Adrenal gland (tissue), 12 donors: ENCODE results near the gene KIF5A. TPM values are rescaled to one million over a fixed set of nuclear protein-coding genes. Genes with fewer than 3 reads are reported as not detected.

Source experiments
- DNase-seq, 7 donors: peaks; one replicate each; pipeline ENCODE4 v3.0.0-alpha.2; 2019 to 2020
- H3K27ac ChIP-seq, 5 donors: fragments of 200-600 bp; sonication (generic) in 4 of 5; 1 replicate in 3 of 5; 2 replicates in 2 of 5; pipeline versions ENCODE4 v1.5.1 to v1.8.0; 2016 to 2020; ENCODE audit warnings: mild to moderate bottlenecking in 1 of 5
- H3K27me3 ChIP-seq: fragments of 200-600 bp; 2 replicates; pipeline ENCODE4 v1.8.0; 2021
- H3K36me3 ChIP-seq, 2 donors: fragments of 200-600 bp; replicated peaks in 1 of 2; 1 replicate in 1 of 2; 2 replicates in 1 of 2; pipeline versions ENCODE4 v1.5.1 to v1.8.0; 2018 to 2022
- H3K4me1 ChIP-seq, 2 donors: fragments of 200-600 bp; replicated peaks in 1 of 2; 1 replicate in 1 of 2; 2 replicates in 1 of 2; pipeline versions ENCODE4 v1.5.1 to v1.8.0; 2018 to 2021
- H3K4me3 ChIP-seq, 4 donors: fragments of 200-600 bp; sonication (generic) in 3 of 4; one replicate each; pipeline ENCODE4 v1.5.1; 2016 to 2018
- H3K9me3 ChIP-seq, 3 donors: fragments of 200-600 bp; sonication (generic) in 1 of 3; replicated peaks in 1 of 3; 1 replicate in 2 of 3; 2 replicates in 1 of 3; pipeline versions ENCODE4 v1.5.1 to v1.8.0; 2016 to 2021
- CTCF ChIP-seq, 6 experiments: fragments of 450-650 bp in 4 of 6; fragments of 200-600 bp in 2 of 6; sonication (generic) in 1 of 6; IDR thresholded peaks; 1 replicate in 5 of 6; 2 replicates in 1 of 6; pipeline versions ENCODE4 v1.5.1 to v1.8.0; 2016 to 2021; ENCODE audit warnings: antibody characterized with exemption in 6 of 6, mild to moderate bottlenecking in 2 of 6, moderate library complexity in 1 of 6
- POLR2A ChIP-seq, 2 donors: fragments of 450-650 bp; IDR thresholded peaks; one replicate each; pipeline ENCODE4 v1.6.1; 2017; ENCODE audit warnings: antibody characterized with exemption in 2 of 2, mild to moderate bottlenecking in 2 of 2, moderate library complexity in 1 of 2
- WGBS, 4 donors: extraction: QIAGEN DNeasy Blood & Tissue Kit in 2 of 4; methylation state at CpG; one replicate each; pipeline versions ENCODE4 v1.1.5 to v1.1.7; 2013 to 2017; 5-methylcytosine and 5-hydroxymethylcytosine counted together
- intact Hi-C, 2 donors: fragments of 100-400 bp; cut with DNase I; formaldehyde crosslinking; loops; one replicate each; pipeline versions ENCODE4 v1.14.1 to v1.15.0; 2022 to 2023
- polyA plus RNA-seq, 3 donors: library from polyadenylated mRNA; stranded (reverse); fragments of 200-250 nt in 2 of 3; fragments of 350-450 nt in 1 of 3; fragmentation: Illumina TruSeq in 1 of 3; extraction: RNeasy Lipid Tissue Mini Kit (QIAGEN cat#74804) in 1 of 3; gene quantifications; one replicate each; pipeline ENCODE4 v1.2.3, GENCODE V29; 2013 to 2014
- total RNA-seq, 9 donors: library from RNA; depleted of rRNA in 4 of 9; stranded (reverse); fragments of >200 nt in 4 of 9; fragments of 120-200 nt in 1 of 9; fragmentation: NEBNext Ultra II Directional in 1 of 9; extraction: Animal tissue kit (Norgen Biotek cat#: 25700) in 1 of 9; gene quantifications; one replicate each; pipeline versions ENCODE4 v1.1.0 to v1.2.4, GENCODE V29; 2013 to 2023
- donor health status: healthy with polysubstance abuse.
- donor health status: Bipolar disorder and iron deficiency.
- donor health status: DM: yes; HTN: yes; CAD: no.
- donor health status: DM: no; HTN: no; CAD: no.
- donor health status: DM: no; HTN: no; CAD: no.
- donor health status: DM: yes; HTN: yes; CAD: no.

KIF5A gene
- total and polyA plus RNA-seq, 12 donors: 0.32 to 7.6 (median 2.1) TPM; not detected in 1

- no peak for TF ChIP-seq CTCF (IDR thresholded peaks at IDR 0.05)
- intact Hi-C loops: no loop called here
- 73 to 78% (median 77%) methylated on average over 10 of the region's 10 CpGs for WGBS, 4 donors
- peaks cover 10% of the 10 kb centered on the region in 2 donors for H3K4me1 ChIP-seq
- H3K27me3 ChIP-seq: no peaks in the 10 kb centered on the region
- H3K4me3 ChIP-seq: no peak overlapping the region
- H3K9me3 ChIP-seq: no peaks in the 10 kb centered on the region
- H3K27ac ChIP-seq: no peak overlapping the region
- H3K36me3 ChIP-seq: peaks cover 0 to 96% of the 10 kb centered on the region in 2 donors
- DNase-seq: no peak
These were observed 20.9 kb upstream of the KIF5A start for GRCh38 chr12:57528831-57529555.

- H3K4me3 ChIP-seq: no peak overlapping the region
- H3K9me3 ChIP-seq: no peaks in the 10 kb centered on the region
- no peak overlapping the region for H3K27ac ChIP-seq
- no peaks in the 10 kb centered on the region for H3K27me3 ChIP-seq
- intact Hi-C loops: no loop called here
- 61 to 73% (median 70%) methylated on average over 6 of the region's 6 CpGs for WGBS, 4 donors
- H3K4me1 ChIP-seq: peaks cover 1 to 2% of the 10 kb centered on the region in 2 donors
- DNase-seq: no peak
- peaks cover 0 to 98% of the 10 kb centered on the region in 2 donors for H3K36me3 ChIP-seq
- TF ChIP-seq POLR2A (IDR thresholded peaks at IDR 0.05) (no peak), CTCF (IDR thresholded peaks at IDR 0.05) (no peak)
These were observed 20.0 kb upstream of the KIF5A start for GRCh38 chr12:57529831-57530230.

- Histone ChIP-seq H3K27ac (no peak overlapping the region), H3K36me3 (peaks cover 0 to 98% of the 10 kb centered on the region in 2 donors), H3K27me3 (no peaks in the 10 kb centered on the region), H3K4me1 (no peaks in the 10 kb centered on the region), H3K4me3 (no peak overlapping the region), H3K9me3 (no peaks in the 10 kb centered on the region)
- no peak for TF ChIP-seq CTCF (IDR thresholded peaks at IDR 0.05)
- no peak for TF ChIP-seq POLR2A (IDR thresholded peaks at IDR 0.05)
- WGBS, 4 donors: 84 to 86% (median 85%) methylated on average over 5 of the region's 5 CpGs
- no peak for DNase-seq
- intact Hi-C loops: no loop called here
These were observed 19.3 kb upstream of the KIF5A start for GRCh38 chr12:57530396-57531142.

GRCh38 chr12:57531836-57532235 lies 18.0 kb upstream of the KIF5A start:
- TF ChIP-seq POLR2A (IDR thresholded peaks at IDR 0.05) (no peak), CTCF (IDR thresholded peaks at IDR 0.05) (no peak)
- no peaks in the 10 kb centered on the region for H3K27me3 ChIP-seq
- no peak overlapping the region for H3K4me3 ChIP-seq
- no peak for DNase-seq
- H3K27ac ChIP-seq: no peak overlapping the region
- 77 to 95% (median 84%) methylated on average over 1 of the region's 1 CpG for WGBS, 4 donors
- peaks cover 0 to 91% of the 10 kb centered on the region in 2 donors for H3K36me3 ChIP-seq
- H3K4me1 ChIP-seq: no peaks in the 10 kb centered on the region
- intact Hi-C loops: no loop called here
- no peaks in the 10 kb centered on the region for H3K9me3 ChIP-seq
